Measurements from ENCODE around the gene AAGAB.
A peak's percentile ranks its signal among the peaks of the same experiment; 100 is the strongest.

The AAGAB gene

GRCh38 chr15:67183443-67184169, 70.9 kb downstream of the AAGAB start:
- no peak overlapping the region for H3K4me2 ChIP-seq (ENCODE audit: low read depth, low read length)
- no peaks in the 10 kb centered on the region for H3K9me2 ChIP-seq (replicated peaks; ENCODE audit: insufficient read depth, low read length)
- H3K9ac ChIP-seq (ENCODE audit: low read length) = no peak overlapping the region
- H3K9me3 ChIP-seq (replicated peaks; ENCODE audit: insufficient read depth, low read length) = no peaks in the 10 kb centered on the region
- no peak for TF ChIP-seq EZH2 (optimal IDR thresholded peaks at IDR 0.05; ENCODE audit: low read depth, low read length)
- TF ChIP-seq CTCF (IDR thresholded peaks at IDR 0.05; ENCODE audit: low read length) = no peak
- no peak for TF ChIP-seq EZH2phosphoT487 (IDR thresholded peaks at IDR 0.05; ENCODE audit: low read length)
- H3K4me1 ChIP-seq (ENCODE audit: low read length) = no peaks in the 10 kb centered on the region
- DNase-seq = no peak
- no peaks in the 10 kb centered on the region for H4K20me1 ChIP-seq (ENCODE audit: insufficient read depth, low read length)
- H3F3A ChIP-seq (ENCODE audit: insufficient read depth, low read length) = no peaks in the 10 kb centered on the region
- H2AFZ ChIP-seq (ENCODE audit: low read length) = no peak overlapping the region
- H3K27me3 ChIP-seq (replicated peaks; ENCODE audit: insufficient read depth, low read length) = no peaks in the 10 kb centered on the region
- H3K36me3 ChIP-seq (replicated peaks; ENCODE audit: insufficient read depth, low read length) = no peaks in the 10 kb centered on the region
- no peaks in the 10 kb centered on the region for H3K79me2 ChIP-seq (ENCODE audit: low read length)
- no peak overlapping the region for H3K4me3 ChIP-seq (ENCODE audit: low read length)
- no peak overlapping the region for H3K27ac ChIP-seq (ENCODE audit: low read length)

- Histone ChIP-seq H4K20me1 (ENCODE audit: insufficient read depth, low read length) (no peaks in the 10 kb centered on the region), H3K79me2 (ENCODE audit: low read length) (no peaks in the 10 kb centered on the region), H3K27ac (ENCODE audit: low read length) (no peak overlapping the region), H3F3A (ENCODE audit: insufficient read depth, low read length) (no peaks in the 10 kb centered on the region), H3K9me2 (replicated peaks; ENCODE audit: insufficient read depth, low read length) (no peaks in the 10 kb centered on the region), H3K4me3 (ENCODE audit: low read length) (no peak overlapping the region), H2AFZ (ENCODE audit: low read length) (no peak overlapping the region), H3K4me2 (ENCODE audit: low read depth, low read length) (no peak overlapping the region), H3K27me3 (replicated peaks; ENCODE audit: insufficient read depth, low read length) (no peaks in the 10 kb centered on the region), H3K4me1 (ENCODE audit: low read length) (no peaks in the 10 kb centered on the region), H3K36me3 (replicated peaks; ENCODE audit: insufficient read depth, low read length) (no peaks in the 10 kb centered on the region), H3K9ac (ENCODE audit: low read length) (no peak overlapping the region), H3K9me3 (replicated peaks; ENCODE audit: insufficient read depth, low read length) (no peaks in the 10 kb centered on the region)
- DNase-seq = no peak
- TF ChIP-seq CTCF (IDR thresholded peaks at IDR 0.05; ENCODE audit: low read length) (0 out of 2 replicates have a peak, but pooled peaks have one; percentile 7), EZH2phosphoT487 (IDR thresholded peaks at IDR 0.05; ENCODE audit: low read length) (no peak)
These were observed 73.2 kb downstream of the AAGAB start for GRCh38 chr15:67181221-67181639.

- no peak overlapping the region for H3K4me3 ChIP-seq (ENCODE audit: low read length)
- TF ChIP-seq EZH2 (optimal IDR thresholded peaks at IDR 0.05; ENCODE audit: low read depth, low read length) (no peak), CTCF (IDR thresholded peaks at IDR 0.05; ENCODE audit: low read length) (no peak), EZH2phosphoT487 (IDR thresholded peaks at IDR 0.05; ENCODE audit: low read length) (no peak)
- no peaks in the 10 kb centered on the region for H3K4me1 ChIP-seq (ENCODE audit: low read length)
- H3F3A ChIP-seq (ENCODE audit: insufficient read depth, low read length) = no peaks in the 10 kb centered on the region
- no peaks in the 10 kb centered on the region for H3K27me3 ChIP-seq (replicated peaks; ENCODE audit: insufficient read depth, low read length)
- no peak overlapping the region for H3K27ac ChIP-seq (ENCODE audit: low read length)
- H2AFZ ChIP-seq (ENCODE audit: low read length) = no peak overlapping the region
- H4K20me1 ChIP-seq (ENCODE audit: insufficient read depth, low read length) = no peaks in the 10 kb centered on the region
- H3K9me3 ChIP-seq (replicated peaks; ENCODE audit: insufficient read depth, low read length) = no peaks in the 10 kb centered on the region
- no peaks in the 10 kb centered on the region for H3K79me2 ChIP-seq (ENCODE audit: low read length)
- DNase-seq = no peak
- no peaks in the 10 kb centered on the region for H3K36me3 ChIP-seq (replicated peaks; ENCODE audit: insufficient read depth, low read length)
- no peak overlapping the region for H3K9ac ChIP-seq (ENCODE audit: low read length)
- H3K4me2 ChIP-seq (ENCODE audit: low read depth, low read length) = no peak overlapping the region
- H3K9me2 ChIP-seq (replicated peaks; ENCODE audit: insufficient read depth, low read length) = no peaks in the 10 kb centered on the region
These were observed 73.8 kb downstream of the AAGAB start for GRCh38 chr15:67180514-67181191.
